Fibroblast of lung (primary cell): Measurements from ENCODE around the gene ZBED3. TPM values are rescaled to one million over a fixed set of nuclear protein-coding genes. Genes with fewer than 3 reads are reported as not detected.
A peak's percentile ranks its signal among the peaks of the same experiment; 100 is the strongest.

Source experiments
- DNase-seq, 2 donors: peaks; one replicate each; pipeline versions ENCODE4 v3.0.0 to v3.0.0-alpha.2; 2010; ENCODE audit warnings: low read depth in 2 of 2
- H2AFZ ChIP-seq: 2 replicates; pipeline ENCODE4 v1.5.1; 2012; ENCODE audit warnings: low read length, control low read depth, inconsistent platforms
- H3K27ac ChIP-seq: 2 replicates; pipeline ENCODE4 v1.5.1; 2011; ENCODE audit warnings: low read length, control low read depth; ENCODE audit not compliant: insufficient read depth
- H3K27me3 ChIP-seq: 2 replicates; pipeline ENCODE4 v1.5.1; 2011; ENCODE audit warnings: mild to moderate bottlenecking, low read length; ENCODE audit not compliant: control insufficient read depth, insufficient read depth
- H3K36me3 ChIP-seq: 2 replicates; pipeline ENCODE4 v1.5.1; 2011; ENCODE audit warnings: low read length; ENCODE audit not compliant: control insufficient read depth, insufficient read depth
- H3K4me1 ChIP-seq: 2 replicates; pipeline ENCODE4 v1.5.1; 2011; ENCODE audit warnings: low read length; ENCODE audit not compliant: control insufficient read depth, insufficient read depth; ENCODE audit errors: extremely low read depth
- H3K4me2 ChIP-seq: 2 replicates; pipeline ENCODE4 v1.5.1; 2011; ENCODE audit warnings: low read length, control low read depth; ENCODE audit not compliant: insufficient read depth; ENCODE audit errors: extremely low read depth
- H3K4me3 ChIP-seq, 4 experiments: fragments of 200-600 bp in 1 of 4; sonication (generic) in 1 of 4; replicated peaks in 1 of 4; 2 replicates each; pipeline ENCODE4 v1.5.1; 2011 to 2016; ENCODE audit warnings: low read length in 4 of 4, low read depth in 3 of 4, mild to moderate bottlenecking in 3 of 4, control low read depth in 2 of 4, inconsistent platforms in 1 of 4, mixed read lengths in 1 of 4; ENCODE audit not compliant: insufficient read depth in 1 of 4; ENCODE audit errors: control extremely low read depth in 1 of 4
- H3K79me2 ChIP-seq: 2 replicates; pipeline ENCODE4 v1.5.1; 2012; ENCODE audit warnings: mild to moderate bottlenecking, low read length, inconsistent platforms; ENCODE audit not compliant: control insufficient read depth, insufficient read depth
- H3K9ac ChIP-seq: 2 replicates; pipeline ENCODE4 v1.5.1; 2011; ENCODE audit warnings: mild to moderate bottlenecking, low read length, control low read depth; ENCODE audit not compliant: insufficient read depth
- H3K9me3 ChIP-seq: 2 replicates; pipeline ENCODE4 v1.5.1; 2012; ENCODE audit warnings: low read depth, low read length; ENCODE audit not compliant: control insufficient read depth, insufficient read depth
- H4K20me1 ChIP-seq: 2 replicates; pipeline ENCODE4 v1.5.1; 2011; ENCODE audit warnings: low read length; ENCODE audit not compliant: control insufficient read depth, insufficient read depth; ENCODE audit errors: extremely low read depth
- CTCF ChIP-seq, 2 donors: IDR thresholded peaks in 1 of 2; conservative IDR thresholded peaks in 1 of 2; 1 replicate in 1 of 2; 2 replicates in 1 of 2; pipeline ENCODE4 v1.5.1; 2011 to 2012; ENCODE audit warnings: low read length in 2 of 2, control low read depth in 1 of 2, inconsistent platforms in 1 of 2, low read depth in 1 of 2, mild to moderate bottlenecking in 1 of 2
- EZH2 ChIP-seq: IDR thresholded peaks from 2 replicates; pipeline ENCODE4 v1.5.1; 2012; ENCODE audit warnings: low read length, control low read depth, mild to moderate bottlenecking; ENCODE audit errors: missing control alignments
- polyA plus RNA-seq, 2 donors: library from polyadenylated mRNA; depleted of rRNA in 1 of 2; stranded (reverse) in 1 of 2; unstranded in 1 of 2; fragments of >200 nt; gene quantifications; 2 replicates each; pipeline ENCODE4 v1.2.1, GENCODE V29; 2011 to 2012; ENCODE audit warnings: missing spikeins in 1 of 2
- total RNA-seq: library from RNA; depleted of rRNA; stranded (reverse); fragments of >200 nt; gene quantifications from 2 replicates; pipeline ENCODE4 v1.2.1, GENCODE V29; 2014

ZBED3 gene
- total and polyA plus RNA-seq, 2 donors (not counting 1 experiment from before 2014, with no cell fraction given): 1.7 to 3.0 TPM

DNA sequence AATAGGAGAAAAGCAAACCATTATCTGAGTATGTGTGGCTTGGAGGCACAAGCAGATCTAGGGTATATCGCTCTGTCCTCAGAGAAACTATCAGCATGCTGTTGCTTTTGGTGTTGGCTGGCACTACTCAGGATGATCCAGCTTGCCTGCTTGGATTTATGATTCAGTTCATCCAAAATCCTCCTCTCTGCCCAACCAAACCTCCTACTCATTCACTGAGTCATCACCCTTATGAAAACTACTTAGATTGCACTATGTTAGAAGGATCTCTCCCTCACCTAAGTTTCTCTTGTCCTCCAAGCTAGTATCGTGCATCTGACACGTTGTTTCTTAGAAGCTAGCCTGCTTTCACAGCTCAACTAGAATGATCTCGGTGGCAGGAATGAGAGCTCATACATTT lies 14.2 kb upstream of the ZBED3 start:
- TF ChIP-seq CTCF (conservative IDR thresholded peaks at IDR 0.05 in 1 of 2, IDR thresholded peaks at IDR 0.05 in 1 of 2; ENCODE audit: low read depth in 1 of 2, low read length in 2 of 2) (no peak), EZH2 (no peak)
- Histone ChIP-seq H3K79me2 (no peaks in the 10 kb centered on the region), H3K4me2 (no peak overlapping the region), H3K9me3 (no peaks in the 10 kb centered on the region), H2AFZ (no peak overlapping the region), H3K9ac (no peak overlapping the region), H3K27me3 (no peaks in the 10 kb centered on the region), H4K20me1 (peaks cover 2% of the 10 kb centered on the region), H3K4me3 (no peak overlapping the region), H3K27ac (no peak overlapping the region), H3K4me1 (no peaks in the 10 kb centered on the region), H3K36me3 (no peaks in the 10 kb centered on the region)
- DNase-seq: peak; percentile 44 to 78

DNA sequence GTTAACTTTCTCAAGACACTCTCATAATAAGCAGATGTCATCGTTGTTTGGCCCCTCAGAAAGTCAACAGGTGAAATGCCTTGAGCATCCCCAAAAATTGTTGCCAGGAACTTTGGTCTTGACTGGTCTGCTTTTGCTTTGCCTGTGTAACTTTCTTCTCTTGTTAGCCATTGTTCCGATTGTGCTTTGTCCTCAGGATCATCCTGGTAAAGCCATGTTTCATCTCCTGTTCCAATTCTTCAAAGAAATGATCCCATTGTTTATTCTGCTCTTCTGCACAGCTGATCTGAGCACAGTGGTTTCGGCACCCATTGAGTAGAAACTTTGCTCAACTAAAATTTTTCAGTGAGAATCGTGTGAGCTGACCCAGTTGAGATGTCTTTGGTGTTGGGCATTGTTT lies 8.1 kb upstream of the ZBED3 start:
- Histone ChIP-seq H3K4me1 (no peaks in the 10 kb centered on the region), H3K4me3 (no peak overlapping the region), H3K36me3 (no peaks in the 10 kb centered on the region), H3K4me2 (no peak overlapping the region), H3K9me3 (no peaks in the 10 kb centered on the region), H3K27me3 (no peaks in the 10 kb centered on the region), H3K27ac (no peak overlapping the region), H4K20me1 (no peaks in the 10 kb centered on the region), H3K79me2 (no peaks in the 10 kb centered on the region), H2AFZ (no peak overlapping the region), H3K9ac (no peak overlapping the region)
- no peak for TF ChIP-seq CTCF (conservative IDR thresholded peaks at IDR 0.05 in 1 of 2, IDR thresholded peaks at IDR 0.05 in 1 of 2; ENCODE audit: low read depth in 1 of 2, low read length in 2 of 2)
- TF ChIP-seq EZH2: no peak
- no peak for DNase-seq

DNA sequence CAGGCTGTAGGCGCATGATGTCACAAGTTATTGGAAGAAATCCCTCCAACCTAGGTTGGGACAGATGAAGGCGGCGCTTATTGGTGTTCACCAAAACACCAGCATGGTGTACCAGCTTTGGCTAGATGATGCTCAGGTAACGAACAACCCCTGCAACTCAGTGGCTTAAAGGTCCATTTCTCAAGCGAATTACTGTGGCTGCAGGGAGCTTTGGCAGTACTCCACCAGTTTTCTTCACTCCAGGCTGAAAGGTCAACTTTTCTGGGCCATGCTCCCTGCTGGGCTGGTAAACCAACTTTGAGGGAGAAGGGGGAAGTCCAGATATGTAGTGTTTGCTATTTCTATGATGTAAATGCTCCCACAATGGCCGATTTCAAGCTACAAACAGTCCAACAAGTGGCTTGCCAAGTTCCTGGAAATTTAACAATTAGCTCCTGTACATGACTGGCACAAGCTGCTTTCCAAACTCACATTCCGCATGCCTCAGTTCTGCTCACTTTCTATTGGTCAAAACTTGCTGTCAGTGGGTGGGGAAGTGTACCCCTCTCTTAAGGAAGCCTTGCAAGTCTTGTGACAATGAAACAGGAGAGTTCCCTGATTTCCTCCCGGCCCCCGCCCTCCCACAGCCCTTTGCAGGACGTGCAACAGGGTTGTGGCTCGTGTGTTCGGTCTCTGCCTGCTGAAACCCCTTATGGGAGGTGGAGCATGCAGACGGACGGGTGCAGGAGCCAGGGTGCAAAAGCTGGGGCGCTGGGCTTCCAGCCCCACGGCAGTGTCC lies 588 bp upstream of the ZBED3 start:
- Histone ChIP-seq H3K4me2 (peak overlapping the region; percentile 71), H3K9ac (no peak overlapping the region), H3K27ac (peak overlapping the region; percentile 74), H4K20me1 (no peaks in the 10 kb centered on the region), H3K27me3 (no peaks in the 10 kb centered on the region), H3K4me3 (peak overlapping the region; percentile 68 to 96 (median 73)), H3K79me2 (no peaks in the 10 kb centered on the region), H3K9me3 (no peaks in the 10 kb centered on the region), H3K36me3 (no peaks in the 10 kb centered on the region), H2AFZ (peak overlapping the region; percentile 98), H3K4me1 (peaks cover 4% of the 10 kb centered on the region)
- peak; percentile 23 to 85 for DNase-seq
- TF ChIP-seq CTCF (conservative IDR thresholded peaks at IDR 0.05 in 1 of 2, IDR thresholded peaks at IDR 0.05 in 1 of 2; ENCODE audit: low read depth in 1 of 2, low read length in 2 of 2) (no peak), EZH2 (no peak)
